SU-DHL-6 (cell line): ENCODE data around the gene HRC.

Source experiments
- H2AFZ ChIP-seq: fragments of 200-600 bp; sonication (generic); 2 replicates; pipeline ENCODE4 v1.6.1; 2014; ENCODE audit warnings: low read depth, mild to moderate bottlenecking, moderate library complexity, mixed read lengths, antibody characterized with exemption, low read length; ENCODE audit not compliant: severe bottlenecking
- H3F3A ChIP-seq: fragments of 200-600 bp; shearing (Covaris generic); 2 replicates; pipeline ENCODE4 v1.6.0; 2016; ENCODE audit warnings: antibody characterized with exemption, mild to moderate bottlenecking; ENCODE audit not compliant: insufficient read depth
- H3K27ac ChIP-seq: fragments of 200-600 bp; sonication (generic); 2 replicates; pipeline ENCODE4 v1.5.1; 2016; ENCODE audit warnings: low read depth, mild to moderate bottlenecking, low read length, moderate library complexity, mixed read lengths
- H3K27me3 ChIP-seq: fragments of 200-600 bp; sonication (generic), shearing (Covaris generic); 2 replicates; pipeline ENCODE4 v1.6.0; 2014; ENCODE audit warnings: mild to moderate bottlenecking, low read length
- H3K36me3 ChIP-seq: fragments of 200-600 bp; sonication (generic); 2 replicates; pipeline ENCODE4 v1.6.1; 2014; ENCODE audit warnings: mild to moderate bottlenecking, low read length, mixed read lengths
- H3K4me2 ChIP-seq: fragments of 300-600, 200-600 bp; shearing (Covaris generic), sonication (generic); 2 replicates; pipeline ENCODE4 v1.6.0; 2014; ENCODE audit warnings: low read length, low read depth, mild to moderate bottlenecking; ENCODE audit not compliant: poor library complexity, severe bottlenecking
- H3K4me3 ChIP-seq: fragments of 200-600 bp; sonication (generic); 2 replicates; pipeline ENCODE4 v1.5.1; 2014; ENCODE audit warnings: antibody characterized with exemption, low read length, mild to moderate bottlenecking, mixed read lengths; ENCODE audit not compliant: insufficient read depth, poor library complexity, severe bottlenecking
- H3K79me2 ChIP-seq: fragments of 200-600 bp; sonication (generic); 2 replicates; pipeline ENCODE4 v1.6.1; 2014; ENCODE audit warnings: mild to moderate bottlenecking, low read length, moderate library complexity; ENCODE audit not compliant: insufficient read depth
- H3K9ac ChIP-seq: fragments of 200-600 bp; sonication (generic); 2 replicates; pipeline ENCODE4 v1.7.0; 2014; ENCODE audit warnings: mild to moderate bottlenecking, low read length
- H3K9me2 ChIP-seq: fragments of 200-600 bp; sonication (generic); replicated peaks from 2 replicates; pipeline ENCODE4 v1.6.1; 2014; ENCODE audit warnings: low read length; ENCODE audit not compliant: insufficient read depth
- H3K9me3 ChIP-seq: fragments of 200-600 bp; sonication (generic); 2 replicates; pipeline ENCODE4 v1.6.1; 2014; ENCODE audit warnings: low read length, mixed read lengths; ENCODE audit not compliant: insufficient read depth
- H4K20me1 ChIP-seq: fragments of 200-600 bp; sonication (generic); 2 replicates; pipeline ENCODE4 v1.6.1; 2014; ENCODE audit warnings: low read depth, mild to moderate bottlenecking, antibody characterized with exemption, low read length, moderate library complexity, mixed read lengths
- EZH2phosphoT487 ChIP-seq: fragments of 200-600 bp; sonication (generic), shearing (Covaris generic); conservative IDR thresholded peaks from 2 replicates; pipeline ENCODE4 v1.6.1; 2018; ENCODE audit warnings: mild to moderate bottlenecking, antibody characterized with exemption, low read length, moderate library complexity, mixed read lengths
- TF ChIP-seq, protein P1 (sequence below): fragments of 200-600 bp; sonication (generic); IDR thresholded peaks from one replicate; pipeline ENCODE4 v1.5.1; 2017; ENCODE audit warnings: antibody characterized with exemption, mild to moderate bottlenecking, low read length, moderate library complexity; ENCODE audit not compliant: insufficient read depth, poor library complexity, severe bottlenecking

HRC gene

DNA sequence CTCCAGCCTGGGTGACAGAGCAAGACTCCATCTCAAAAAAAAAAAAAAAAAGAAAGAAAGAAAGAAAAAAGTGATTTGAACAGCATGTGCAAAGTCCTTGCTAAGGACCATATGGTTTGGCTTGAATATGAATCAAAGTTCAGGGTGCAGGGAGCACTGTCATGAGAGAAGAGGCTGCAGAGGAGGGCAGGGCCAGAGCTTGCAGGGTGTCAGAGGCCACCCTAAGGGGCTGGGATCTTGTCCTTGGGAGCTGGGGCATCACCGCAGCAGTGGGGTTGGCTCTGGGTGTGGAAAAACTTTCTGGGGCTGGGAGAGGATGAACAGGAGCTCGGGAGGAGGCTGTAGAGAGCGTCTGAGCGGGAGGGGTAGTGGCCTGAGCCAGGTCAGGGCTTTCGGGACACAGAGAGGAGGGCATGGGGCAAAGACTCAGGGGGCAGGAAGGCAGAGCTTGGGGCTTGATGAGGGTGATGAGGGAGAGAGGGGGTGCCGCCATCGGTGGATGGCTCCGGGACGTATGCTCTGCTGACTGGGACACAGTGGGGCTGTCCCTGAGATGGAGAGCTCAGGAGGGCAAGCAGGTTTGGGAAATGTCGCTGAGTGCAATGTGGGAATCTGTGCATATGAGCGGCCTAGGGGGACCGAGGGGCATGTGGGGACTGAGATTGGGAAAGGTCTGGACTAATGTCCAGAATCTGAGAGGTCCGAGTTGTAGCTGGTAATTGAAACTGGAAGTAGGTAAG is 5.4 kb upstream of the HRC start:
- Histone ChIP-seq H3K4me2 (no peak overlapping the region), H3K9me2 (no peaks in the 10 kb centered on the region), H2AFZ (no peak overlapping the region), H3K9me3 (no peaks in the 10 kb centered on the region), H3K27ac (no peak overlapping the region), H3K9ac (no peak overlapping the region), H3K27me3 (no peaks in the 10 kb centered on the region), H3K79me2 (no peaks in the 10 kb centered on the region), H3K36me3 (no peaks in the 10 kb centered on the region), H3F3A (no peaks in the 10 kb centered on the region), H4K20me1 (no peaks in the 10 kb centered on the region), H3K4me3 (no peak overlapping the region)
- TF ChIP-seq EZH2phosphoT487: no peak
- TF ChIP-seq, protein P1, sequence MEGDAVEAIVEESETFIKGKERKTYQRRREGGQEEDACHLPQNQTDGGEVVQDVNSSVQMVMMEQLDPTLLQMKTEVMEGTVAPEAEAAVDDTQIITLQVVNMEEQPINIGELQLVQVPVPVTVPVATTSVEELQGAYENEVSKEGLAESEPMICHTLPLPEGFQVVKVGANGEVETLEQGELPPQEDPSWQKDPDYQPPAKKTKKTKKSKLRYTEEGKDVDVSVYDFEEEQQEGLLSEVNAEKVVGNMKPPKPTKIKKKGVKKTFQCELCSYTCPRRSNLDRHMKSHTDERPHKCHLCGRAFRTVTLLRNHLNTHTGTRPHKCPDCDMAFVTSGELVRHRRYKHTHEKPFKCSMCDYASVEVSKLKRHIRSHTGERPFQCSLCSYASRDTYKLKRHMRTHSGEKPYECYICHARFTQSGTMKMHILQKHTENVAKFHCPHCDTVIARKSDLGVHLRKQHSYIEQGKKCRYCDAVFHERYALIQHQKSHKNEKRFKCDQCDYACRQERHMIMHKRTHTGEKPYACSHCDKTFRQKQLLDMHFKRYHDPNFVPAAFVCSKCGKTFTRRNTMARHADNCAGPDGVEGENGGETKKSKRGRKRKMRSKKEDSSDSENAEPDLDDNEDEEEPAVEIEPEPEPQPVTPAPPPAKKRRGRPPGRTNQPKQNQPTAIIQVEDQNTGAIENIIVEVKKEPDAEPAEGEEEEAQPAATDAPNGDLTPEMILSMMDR: no peak

DNA sequence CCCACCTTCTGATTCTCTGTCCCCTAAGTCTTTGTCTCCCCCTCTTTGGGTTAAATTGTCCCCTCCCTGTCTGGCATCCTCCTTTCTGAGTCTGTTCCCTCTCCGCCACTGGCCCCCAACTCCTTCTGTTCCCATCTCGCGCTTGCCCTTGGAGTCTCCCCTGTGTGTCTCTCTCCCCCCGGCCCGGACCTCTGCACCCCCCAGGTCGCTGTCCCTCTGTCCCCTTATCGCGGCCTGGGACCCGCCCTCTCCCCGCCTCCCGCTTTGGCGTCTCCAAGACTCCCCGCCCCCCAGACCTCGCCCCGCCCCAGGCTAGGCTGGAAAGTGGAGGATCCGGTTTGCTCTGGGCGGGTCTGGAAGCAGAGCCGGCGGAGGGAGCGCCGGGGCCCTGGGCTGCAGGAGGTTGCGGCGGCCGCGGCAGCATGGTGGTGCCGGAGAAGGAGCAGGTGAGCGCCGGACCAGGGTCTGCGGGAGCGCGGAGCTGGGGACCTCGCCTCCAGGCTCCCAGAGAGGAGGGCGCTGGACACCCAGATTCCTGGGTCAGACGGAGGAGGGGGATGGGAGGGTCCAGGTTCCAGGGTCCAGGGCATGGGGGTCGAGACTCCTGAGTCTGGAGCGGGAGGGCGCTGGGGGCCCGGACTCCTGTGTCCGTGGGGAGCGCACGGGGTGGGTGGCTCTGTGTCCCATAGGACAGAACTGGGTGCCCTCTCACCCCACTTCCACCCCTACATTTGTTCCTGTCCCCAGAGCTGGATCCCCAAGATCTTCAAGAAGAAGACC is 2.4 kb upstream of the HRC start, which contains the start of gene TRPM4:
Gene TRPM4, plus strand, starts transcription at position 348 of the 780 bp plus-strand sequence. Its CDS starts 75 bp downstream, at position 423.
- Histone ChIP-seq H3K27me3 (no peaks in the 10 kb centered on the region), H3K4me3 (no peak within 1 kb of the TSS), H4K20me1 (no peaks in the 10 kb centered on the region), H3F3A (no peaks in the 10 kb centered on the region), H3K9me3 (no peaks in the 10 kb centered on the region), H3K9me2 (no peaks in the 10 kb centered on the region), H2AFZ (no peak within 1 kb of the TSS), H3K27ac (no peak within 1 kb of the TSS), H3K36me3 (no peaks in the 10 kb centered on the region), H3K9ac (no peak within 1 kb of the TSS), H3K4me2 (no peak within 1 kb of the TSS), H3K79me2 (no peaks in the 10 kb centered on the region)
- TF ChIP-seq EZH2phosphoT487: no peak
- TF ChIP-seq, protein P1: no peak

GRCh38 chr19:49155820-49156346 is 687 bp upstream of the HRC start:
- TF ChIP-seq, protein P1: no peak
- TF ChIP-seq EZH2phosphoT487: no peak
- Histone ChIP-seq H2AFZ (no peak overlapping the region), H3K4me3 (no peak overlapping the region), H3K9me3 (no peaks in the 10 kb centered on the region), H3K9me2 (no peaks in the 10 kb centered on the region), H4K20me1 (no peaks in the 10 kb centered on the region), H3K4me2 (no peak overlapping the region), H3K9ac (no peak overlapping the region), H3K36me3 (no peaks in the 10 kb centered on the region), H3K27ac (no peak overlapping the region), H3F3A (no peaks in the 10 kb centered on the region), H3K79me2 (no peaks in the 10 kb centered on the region), H3K27me3 (no peaks in the 10 kb centered on the region)
